Suprapubic skin (tissue), 4 donors: ENCODE data around the gene FAM111B.

Experiments used
- CTCF ChIP-seq, 2 donors: fragments of 200-600 bp in 1 of 2; fragments of 450-650 bp in 1 of 2; sonication (generic) in 1 of 2; IDR thresholded peaks; one replicate each; pipeline ENCODE4 v1.5.1; 2016 to 2019; ENCODE audit warnings: antibody characterized with exemption in 2 of 2, mild to moderate bottlenecking in 1 of 2, moderate library complexity in 1 of 2
- POLR2A ChIP-seq, 2 donors: fragments of 450-650 bp; IDR thresholded peaks; one replicate each; pipeline ENCODE4 v1.6.1; 2017; ENCODE audit warnings: antibody characterized with exemption in 2 of 2, mild to moderate bottlenecking in 2 of 2, moderate library complexity in 2 of 2
- POLR2AphosphoS5 ChIP-seq, 3 donors: sonication (generic); formaldehyde crosslinking; IDR thresholded peaks; one replicate each; pipeline ENCODE4 v1.6.1; 2017; ENCODE audit warnings: antibody characterized with exemption in 3 of 3

- peak in 1 of 2 donors; percentile 32 for TF ChIP-seq CTCF (IDR thresholded peaks at IDR 0.05)
- TF ChIP-seq POLR2A (IDR thresholded peaks at IDR 0.05): no peak
- no peak for TF ChIP-seq POLR2AphosphoS5 (IDR thresholded peaks at IDR 0.05)
These were observed 4.7 kb upstream of the FAM111B start for GRCh38 chr11:59102259-59102765.
